Muscle layer of duodenum (tissue), 2 donors: ENCODE measurements around the gene GABBR1.

Source experiments
- H3K27ac ChIP-seq: one replicate; pipeline ENCODE4 v1.7.0; 2013; ENCODE audit warnings: mild to moderate bottlenecking, low read length
- H3K27me3 ChIP-seq: one replicate; pipeline ENCODE4 v1.7.0; 2013; ENCODE audit warnings: low read depth, mild to moderate bottlenecking, control low read depth, low read length
- H3K36me3 ChIP-seq, 2 donors: one replicate each; pipeline ENCODE4 v1.7.0; 2013; ENCODE audit warnings: low read length in 2 of 2, control low read depth in 1 of 2, mild to moderate bottlenecking in 1 of 2; ENCODE audit not compliant: insufficient read depth in 2 of 2, control insufficient read depth in 1 of 2
- H3K4me1 ChIP-seq, 2 donors: one replicate each; pipeline ENCODE4 v1.7.0; 2013; ENCODE audit warnings: low read length in 2 of 2, mild to moderate bottlenecking in 2 of 2, control low read depth in 1 of 2, moderate library complexity in 1 of 2; ENCODE audit not compliant: insufficient read depth in 2 of 2, control insufficient read depth in 1 of 2
- H3K4me3 ChIP-seq, 2 donors: one replicate each; pipeline ENCODE4 v1.7.0; 2013; ENCODE audit warnings: low read length in 2 of 2, low read depth in 1 of 2, mild to moderate bottlenecking in 1 of 2
- H3K9me3 ChIP-seq, 2 donors: one replicate each; pipeline ENCODE4 v1.7.0; 2013; ENCODE audit warnings: low read length in 2 of 2, control low read depth in 1 of 2, mild to moderate bottlenecking in 1 of 2; ENCODE audit not compliant: control insufficient read depth in 1 of 2
- donor health status: healthy.

Gene GABBR1

GRCh38 chr6:29559524-29560287 is 73.3 kb downstream of the GABBR1 start, which contains the start of gene UBD:
TSS of gene UBD (minus strand) at chr6:29559732. CDS start at chr6:29559701, 31 bp downstream.
- no peaks in the 10 kb centered on the region for H3K4me1 ChIP-seq
- no peak within 1 kb of the TSS for H3K4me3 ChIP-seq
- no peaks in the 10 kb centered on the region for H3K36me3 ChIP-seq
- H3K27me3 ChIP-seq = peaks cover 4% of the 10 kb centered on the region
- H3K27ac ChIP-seq = no peak within 1 kb of the TSS
- no peaks in the 10 kb centered on the region for H3K9me3 ChIP-seq

GRCh38 chr6:29558439-29559079 is 74.4 kb downstream of the GABBR1 start:
- Histone ChIP-seq H3K4me1 (peaks cover 0 to 6% of the 10 kb centered on the region in 2 donors), H3K27ac (no peak overlapping the region), H3K4me3 (no peak overlapping the region), H3K27me3 (peaks cover 15% of the 10 kb centered on the region), H3K9me3 (no peaks in the 10 kb centered on the region), H3K36me3 (no peaks in the 10 kb centered on the region)

- Histone ChIP-seq H3K36me3 (no peaks in the 10 kb centered on the region), H3K4me1 (peaks cover 6 to 16% of the 10 kb centered on the region in 2 donors), H3K27ac (no peak overlapping the region), H3K4me3 (no peak overlapping the region), H3K9me3 (no peaks in the 10 kb centered on the region), H3K27me3 (peaks cover 21% of the 10 kb centered on the region)
Observed at GRCh38 chr6:29557320-29557719, 75.7 kb downstream of the GABBR1 start.

- H3K4me1 ChIP-seq = peaks cover 6 to 16% of the 10 kb centered on the region in 2 donors
- no peaks in the 10 kb centered on the region for H3K9me3 ChIP-seq
- no peak overlapping the region for H3K27ac ChIP-seq
- no peaks in the 10 kb centered on the region for H3K36me3 ChIP-seq
- H3K27me3 ChIP-seq = peaks cover 21% of the 10 kb centered on the region
- H3K4me3 ChIP-seq = no peak overlapping the region
Observed at GRCh38 chr6:29554764-29555163, 78.2 kb downstream of the GABBR1 start.

GRCh38 chr6:29553268-29554057 is 79.5 kb downstream of the GABBR1 start:
- peaks cover 6 to 16% of the 10 kb centered on the region in 2 donors for H3K4me1 ChIP-seq
- H3K27ac ChIP-seq = no peak overlapping the region
- peaks cover 21% of the 10 kb centered on the region for H3K27me3 ChIP-seq
- H3K9me3 ChIP-seq = no peaks in the 10 kb centered on the region
- peak overlapping the region; percentile 43 to 86 for H3K4me3 ChIP-seq
- no peaks in the 10 kb centered on the region for H3K36me3 ChIP-seq

GRCh38 chr6:29552512-29553051 is 80.4 kb downstream of the GABBR1 start:
- H3K27me3 ChIP-seq = peaks cover 21% of the 10 kb centered on the region
- H3K36me3 ChIP-seq = no peaks in the 10 kb centered on the region
- peak overlapping the region; percentile 43 to 86 for H3K4me3 ChIP-seq
- H3K27ac ChIP-seq = no peak overlapping the region
- peaks cover 6 to 16% of the 10 kb centered on the region in 2 donors for H3K4me1 ChIP-seq
- H3K9me3 ChIP-seq = no peaks in the 10 kb centered on the region

- Histone ChIP-seq H3K27ac (no peak overlapping the region), H3K4me3 (no peak overlapping the region), H3K27me3 (no peaks in the 10 kb centered on the region), H3K9me3 (no peaks in the 10 kb centered on the region), H3K4me1 (peaks cover 0 to under 1% of the 10 kb centered on the region in 2 donors), H3K36me3 (no peaks in the 10 kb centered on the region)
Observed at GRCh38 chr6:29547573-29547972, 85.4 kb downstream of the GABBR1 start.

- Histone ChIP-seq H3K4me1 (no peaks in the 10 kb centered on the region), H3K27me3 (no peaks in the 10 kb centered on the region), H3K4me3 (no peak overlapping the region), H3K27ac (no peak overlapping the region), H3K36me3 (no peaks in the 10 kb centered on the region), H3K9me3 (no peaks in the 10 kb centered on the region)
Observed at GRCh38 chr6:29537714-29538403, 95.1 kb downstream of the GABBR1 start.

- H3K27ac ChIP-seq = no peak overlapping the region
- no peaks in the 10 kb centered on the region for H3K4me1 ChIP-seq
- no peaks in the 10 kb centered on the region for H3K27me3 ChIP-seq
- no peak overlapping the region for H3K4me3 ChIP-seq
- H3K9me3 ChIP-seq = no peaks in the 10 kb centered on the region
- no peaks in the 10 kb centered on the region for H3K36me3 ChIP-seq
Observed at GRCh38 chr6:29532320-29532951, 100.5 kb downstream of the GABBR1 start.

- Histone ChIP-seq H3K4me1 (no peaks in the 10 kb centered on the region), H3K9me3 (no peaks in the 10 kb centered on the region), H3K4me3 (no peak overlapping the region), H3K36me3 (no peaks in the 10 kb centered on the region), H3K27ac (no peak overlapping the region), H3K27me3 (no peaks in the 10 kb centered on the region)
Observed at GRCh38 chr6:29531668-29532067, 101.3 kb downstream of the GABBR1 start.
